OCI-LY3 (cell line): ENCODE results near the gene TMIGD3.

Experiments used
- CTCF ChIP-seq: fragments of 200-600, 300-600 bp; sonication (generic); IDR thresholded peaks from 2 replicates; pipeline ENCODE4 v1.5.1; 2014; ENCODE audit warnings: antibody characterized with exemption, low read length, low read depth
- EZH2phosphoT487 ChIP-seq: fragments of 200-600 bp; shearing (Covaris generic); IDR thresholded peaks from 2 replicates; pipeline ENCODE4 v1.6.1; 2018; ENCODE audit warnings: antibody characterized with exemption, mixed run types, low read depth

- TF ChIP-seq CTCF (no peak), EZH2phosphoT487 (no peak)
These were observed 63.7 kb downstream of the TMIGD3 start for GRCh38 chr1:111439461-111440351.
